Measurements from ENCODE around the gene EIF2AK3. TPM values are rescaled to one million over a fixed set of nuclear protein-coding genes. Genes with fewer than 3 reads are reported as not detected.

Gene EIF2AK3
- total and polyA plus RNA-seq, 10 of the 15 experiments (the other 5 are each of a cell fraction or from before 2014, with no cell fraction given) = 5.0 to 44.7 (median 22.4) TPM

DNA sequence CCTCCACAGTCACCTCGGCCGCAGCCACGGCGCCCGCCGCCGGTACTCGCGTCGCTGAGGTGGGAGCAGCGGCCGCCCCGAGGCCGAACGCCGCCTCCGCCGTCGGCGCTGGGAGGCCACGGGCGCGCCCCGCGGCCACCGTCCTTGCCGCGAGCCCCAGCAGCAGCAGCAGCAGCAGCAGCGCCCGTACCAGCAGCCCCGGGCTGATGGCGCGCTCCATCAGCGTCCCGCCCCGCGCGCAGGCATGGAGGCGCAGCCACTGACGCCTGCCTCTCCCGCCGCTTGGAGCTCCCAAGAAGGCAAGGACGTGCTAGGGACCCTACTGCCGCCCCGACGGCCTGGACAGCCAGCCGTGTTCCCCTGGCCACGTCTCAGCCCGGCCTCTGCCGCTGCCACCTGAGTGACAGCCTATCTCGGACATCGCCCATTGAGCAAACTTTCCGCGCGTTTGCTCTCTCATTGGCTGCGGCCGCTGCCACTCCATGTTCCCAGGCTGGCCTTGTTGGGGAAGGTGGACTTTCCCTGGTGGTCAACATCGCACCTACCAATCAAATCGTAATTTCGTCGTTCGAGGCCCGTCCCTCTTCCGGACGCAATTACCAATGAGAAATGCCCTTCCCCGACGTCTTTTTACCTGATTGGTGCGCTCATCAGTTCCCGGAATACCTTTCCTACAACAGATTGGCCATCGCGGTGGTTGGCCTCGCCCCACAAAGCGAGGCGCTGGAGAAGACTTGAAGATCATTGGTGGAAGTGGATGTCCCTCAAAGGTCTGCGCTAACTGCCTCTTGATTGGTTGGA, at the start of gene EIF2AK3 (continued):
- TF ChIP-seq, protein P1, sequence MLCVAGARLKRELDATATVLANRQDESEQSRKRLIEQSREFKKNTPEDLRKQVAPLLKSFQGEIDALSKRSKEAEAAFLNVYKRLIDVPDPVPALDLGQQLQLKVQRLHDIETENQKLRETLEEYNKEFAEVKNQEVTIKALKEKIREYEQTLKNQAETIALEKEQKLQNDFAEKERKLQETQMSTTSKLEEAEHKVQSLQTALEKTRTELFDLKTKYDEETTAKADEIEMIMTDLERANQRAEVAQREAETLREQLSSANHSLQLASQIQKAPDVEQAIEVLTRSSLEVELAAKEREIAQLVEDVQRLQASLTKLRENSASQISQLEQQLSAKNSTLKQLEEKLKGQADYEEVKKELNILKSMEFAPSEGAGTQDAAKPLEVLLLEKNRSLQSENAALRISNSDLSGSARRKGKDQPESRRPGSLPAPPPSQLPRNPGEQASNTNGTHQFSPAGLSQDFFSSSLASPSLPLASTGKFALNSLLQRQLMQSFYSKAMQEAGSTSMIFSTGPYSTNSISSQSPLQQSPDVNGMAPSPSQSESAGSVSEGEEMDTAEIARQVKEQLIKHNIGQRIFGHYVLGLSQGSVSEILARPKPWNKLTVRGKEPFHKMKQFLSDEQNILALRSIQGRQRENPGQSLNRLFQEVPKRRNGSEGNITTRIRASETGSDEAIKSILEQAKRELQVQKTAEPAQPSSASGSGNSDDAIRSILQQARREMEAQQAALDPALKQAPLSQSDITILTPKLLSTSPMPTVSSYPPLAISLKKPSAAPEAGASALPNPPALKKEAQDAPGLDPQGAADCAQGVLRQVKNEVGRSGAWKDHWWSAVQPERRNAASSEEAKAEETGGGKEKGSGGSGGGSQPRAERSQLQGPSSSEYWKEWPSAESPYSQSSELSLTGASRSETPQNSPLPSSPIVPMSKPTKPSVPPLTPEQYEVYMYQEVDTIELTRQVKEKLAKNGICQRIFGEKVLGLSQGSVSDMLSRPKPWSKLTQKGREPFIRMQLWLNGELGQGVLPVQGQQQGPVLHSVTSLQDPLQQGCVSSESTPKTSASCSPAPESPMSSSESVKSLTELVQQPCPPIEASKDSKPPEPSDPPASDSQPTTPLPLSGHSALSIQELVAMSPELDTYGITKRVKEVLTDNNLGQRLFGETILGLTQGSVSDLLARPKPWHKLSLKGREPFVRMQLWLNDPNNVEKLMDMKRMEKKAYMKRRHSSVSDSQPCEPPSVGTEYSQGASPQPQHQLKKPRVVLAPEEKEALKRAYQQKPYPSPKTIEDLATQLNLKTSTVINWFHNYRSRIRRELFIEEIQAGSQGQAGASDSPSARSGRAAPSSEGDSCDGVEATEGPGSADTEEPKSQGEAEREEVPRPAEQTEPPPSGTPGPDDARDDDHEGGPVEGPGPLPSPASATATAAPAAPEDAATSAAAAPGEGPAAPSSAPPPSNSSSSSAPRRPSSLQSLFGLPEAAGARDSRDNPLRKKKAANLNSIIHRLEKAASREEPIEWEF (IDR thresholded peaks at IDR 0.05; ENCODE audit: insufficient replicate concordance, low read depth, low read length) = no peak
- TF ChIP-seq CHD1 (IDR thresholded peaks at IDR 0.05; ENCODE audit: low read depth, low read length) (no peak; the same call in 1 of the 2 replicates), MEF2A (IDR thresholded peaks at IDR 0.05; ENCODE audit: insufficient read depth, low read depth, low read length) (no peak), TARDBP (IDR thresholded peaks at IDR 0.05; ENCODE audit: borderline replicate concordance) (no peak), SMARCA5 (IDR thresholded peaks at IDR 0.05) (peak; percentile 88), RUNX3 (IDR thresholded peaks at IDR 0.05; ENCODE audit: low read length) (peak; percentile 22; the same call in 1 of the 2 replicates), BACH1 (IDR thresholded peaks at IDR 0.05; ENCODE audit: borderline replicate concordance) (peak; percentile 94), TBL1XR1 (IDR thresholded peaks at IDR 0.05; ENCODE audit: low read depth, low read length) (no peak), SRF (IDR thresholded peaks at IDR 0.05; ENCODE audit: low read depth in 2 of 2, low read length in 2 of 2) (peak in 1 of 2 experiments; percentile 63; a peak in 1 of 4 replicates), FOXK2 (IDR thresholded peaks at IDR 0.05) (no peak; the same call in 1 of the 2 replicates), MXI1 (IDR thresholded peaks at IDR 0.05; ENCODE audit: low read depth, low read length) (peak; percentile 73), GATAD2B (conservative IDR thresholded peaks at IDR 0.05; ENCODE audit: low read depth) (peak; percentile 79), LARP7 (IDR thresholded peaks at IDR 0.05) (peak; percentile 99), GABPA (IDR thresholded peaks at IDR 0.05; ENCODE audit: low read depth) (peak; percentile 81), NR2F1 (conservative IDR thresholded peaks at IDR 0.05) (peak; percentile 63), STAT1 (conservative IDR thresholded peaks at IDR 0.05) (peak; percentile 42; the same call in 1 of the 2 replicates), ZBED1 (IDR thresholded peaks at IDR 0.05; ENCODE audit: borderline replicate concordance) (no peak), WRNIP1 (IDR thresholded peaks at IDR 0.05; ENCODE audit: borderline replicate concordance, low read depth, low read length) (0 out of 2 replicates have a peak, but pooled peaks have one; percentile 46), ZNF207 (IDR thresholded peaks at IDR 0.05; ENCODE audit: borderline replicate concordance) (no peak), RFX5 (IDR thresholded peaks at IDR 0.05; ENCODE audit: low read depth, low read length) (peak; percentile 92)
- TF ChIP-seq, protein P2, sequence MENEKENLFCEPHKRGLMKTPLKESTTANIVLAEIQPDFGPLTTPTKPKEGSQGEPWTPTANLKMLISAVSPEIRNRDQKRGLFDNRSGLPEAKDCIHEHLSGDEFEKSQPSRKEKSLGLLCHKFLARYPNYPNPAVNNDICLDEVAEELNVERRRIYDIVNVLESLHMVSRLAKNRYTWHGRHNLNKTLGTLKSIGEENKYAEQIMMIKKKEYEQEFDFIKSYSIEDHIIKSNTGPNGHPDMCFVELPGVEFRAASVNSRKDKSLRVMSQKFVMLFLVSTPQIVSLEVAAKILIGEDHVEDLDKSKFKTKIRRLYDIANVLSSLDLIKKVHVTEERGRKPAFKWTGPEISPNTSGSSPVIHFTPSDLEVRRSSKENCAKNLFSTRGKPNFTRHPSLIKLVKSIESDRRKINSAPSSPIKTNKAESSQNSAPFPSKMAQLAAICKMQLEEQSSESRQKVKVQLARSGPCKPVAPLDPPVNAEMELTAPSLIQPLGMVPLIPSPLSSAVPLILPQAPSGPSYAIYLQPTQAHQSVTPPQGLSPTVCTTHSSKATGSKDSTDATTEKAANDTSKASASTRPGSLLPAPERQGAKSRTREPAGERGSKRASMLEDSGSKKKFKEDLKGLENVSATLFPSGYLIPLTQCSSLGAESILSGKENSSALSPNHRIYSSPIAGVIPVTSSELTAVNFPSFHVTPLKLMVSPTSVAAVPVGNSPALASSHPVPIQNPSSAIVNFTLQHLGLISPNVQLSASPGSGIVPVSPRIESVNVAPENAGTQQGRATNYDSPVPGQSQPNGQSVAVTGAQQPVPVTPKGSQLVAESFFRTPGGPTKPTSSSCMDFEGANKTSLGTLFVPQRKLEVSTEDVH (IDR thresholded peaks at IDR 0.05; ENCODE audit: low read depth, partially characterized antibody) = peak; percentile 75
- TF ChIP-seq, protein P3, sequence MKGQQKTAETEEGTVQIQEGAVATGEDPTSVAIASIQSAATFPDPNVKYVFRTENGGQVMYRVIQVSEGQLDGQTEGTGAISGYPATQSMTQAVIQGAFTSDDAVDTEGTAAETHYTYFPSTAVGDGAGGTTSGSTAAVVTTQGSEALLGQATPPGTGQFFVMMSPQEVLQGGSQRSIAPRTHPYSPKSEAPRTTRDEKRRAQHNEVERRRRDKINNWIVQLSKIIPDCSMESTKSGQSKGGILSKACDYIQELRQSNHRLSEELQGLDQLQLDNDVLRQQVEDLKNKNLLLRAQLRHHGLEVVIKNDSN (IDR thresholded peaks at IDR 0.05; ENCODE audit: borderline replicate concordance, extremely low read length, insufficient read depth, low read depth, low read length) = no peak
